Measurements from ENCODE around the gene NPFF. TPM values are rescaled to one million over a fixed set of nuclear protein-coding genes. Genes with fewer than 3 reads are reported as not detected.

Gene NPFF
- total RNA-seq, 1 donor from 2014 or later, result not detected

GRCh38 chr12:53501615-53502181 is 5.6 kb downstream of the NPFF start:
- DNase-seq (ENCODE audit: low read depth, low spot score), result no peak
- Mint-ChIP-seq H3K27me3 (ENCODE audit: low read depth) (peaks cover 2% of the 10 kb centered on the region), H3K9me3 (no peaks in the 10 kb centered on the region), H3K4me3 (peak overlapping the region; percentile 98), H3K4me1 (peaks cover 41% of the 10 kb centered on the region), H3K27ac (ENCODE audit: unreplicated experiment) (peak overlapping the region; percentile 99), H3K36me3 (ENCODE audit: low read depth) (no peaks in the 10 kb centered on the region)
- TF ChIP-seq CTCF (conservative IDR thresholded peaks at IDR 0.05), result no peak

- no peaks in the 10 kb centered on the region for H3K9me3 Mint-ChIP-seq
- H3K4me1 Mint-ChIP-seq, result peaks cover 47% of the 10 kb centered on the region
- DNase-seq (ENCODE audit: low read depth, low spot score), result peak; percentile 96
- H3K36me3 Mint-ChIP-seq (ENCODE audit: low read depth), result no peaks in the 10 kb centered on the region
- peak within 1 kb of the TSS; percentile 98 for H3K4me3 Mint-ChIP-seq
- TF ChIP-seq CTCF (conservative IDR thresholded peaks at IDR 0.05), result no peak
- H3K27ac Mint-ChIP-seq (ENCODE audit: unreplicated experiment), result peak within 1 kb of the TSS; percentile 99
- peaks cover 2% of the 10 kb centered on the region for H3K27me3 Mint-ChIP-seq (ENCODE audit: low read depth)
Measured at GRCh38 chr12:53500776-53501614, 6.3 kb downstream of the NPFF start, which contains the start of gene TARBP2. Gene TARBP2 (plus strand): TSS chr12:53501283. CDS start chr12:53501409, 126 bp downstream.

GRCh38 chr12:53500142-53500775 is 7.0 kb downstream of the NPFF start:
- no peak for DNase-seq (ENCODE audit: low read depth, low spot score)
- Mint-ChIP-seq H3K36me3 (ENCODE audit: low read depth) (no peaks in the 10 kb centered on the region), H3K4me3 (peak overlapping the region; percentile 98), H3K4me1 (peaks cover 51% of the 10 kb centered on the region), H3K9me3 (no peaks in the 10 kb centered on the region), H3K27me3 (ENCODE audit: low read depth) (peaks cover 2% of the 10 kb centered on the region), H3K27ac (ENCODE audit: unreplicated experiment) (peak overlapping the region; percentile 93)
- no peak for TF ChIP-seq CTCF (conservative IDR thresholded peaks at IDR 0.05)

GRCh38 chr12:53499266-53500141 is 7.8 kb downstream of the NPFF start, which contains the start of gene MAP3K12:
Gene MAP3K12 (minus strand): TSS chr12:53499458. CDS start chr12:53487391, 12,067 bp downstream.
- peak within 1 kb of the TSS; percentile 98 for H3K4me3 Mint-ChIP-seq
- peak within 1 kb of the TSS; percentile 93 for H3K27ac Mint-ChIP-seq (ENCODE audit: unreplicated experiment)
- peaks cover 2% of the 10 kb centered on the region for H3K27me3 Mint-ChIP-seq (ENCODE audit: low read depth)
- no peaks in the 10 kb centered on the region for H3K9me3 Mint-ChIP-seq
- H3K4me1 Mint-ChIP-seq, result peaks cover 53% of the 10 kb centered on the region
- no peak for TF ChIP-seq CTCF (conservative IDR thresholded peaks at IDR 0.05)
- DNase-seq (ENCODE audit: low read depth, low spot score), result peak; percentile 65
- no peaks in the 10 kb centered on the region for H3K36me3 Mint-ChIP-seq (ENCODE audit: low read depth)

- no peak for TF ChIP-seq CTCF (conservative IDR thresholded peaks at IDR 0.05)
- H3K4me3 Mint-ChIP-seq, result peak overlapping the region; percentile 98
- peaks cover 65% of the 10 kb centered on the region for H3K4me1 Mint-ChIP-seq
- no peaks in the 10 kb centered on the region for H3K36me3 Mint-ChIP-seq (ENCODE audit: low read depth)
- H3K9me3 Mint-ChIP-seq, result no peaks in the 10 kb centered on the region
- no peak overlapping the region for H3K27ac Mint-ChIP-seq (ENCODE audit: unreplicated experiment)
- no peak for DNase-seq (ENCODE audit: low read depth, low spot score)
- peaks cover 2% of the 10 kb centered on the region for H3K27me3 Mint-ChIP-seq (ENCODE audit: low read depth)
Measured at GRCh38 chr12:53498235-53498630, 9.1 kb downstream of the NPFF start.

Data from neural crest cell (in vitro differentiated cells).